Heart right ventricle (tissue), 16 donors: Measurements from ENCODE around the gene SSBP1. TPM values are rescaled to one million over a fixed set of nuclear protein-coding genes. Genes with fewer than 3 reads are reported as not detected.

Experiments used
- ATAC-seq, 8 donors: fragments of 200-7000 bp; cut with Tn5 transposase; one replicate each; pipeline ENCODE4 v1.9.1; 2020; ENCODE audit warnings: mild to moderate bottlenecking in 8 of 8, moderate library complexity in 8 of 8, moderate number of reproducible peaks in 1 of 8
- DNase-seq, 2 donors: peaks; one replicate each; pipeline ENCODE4 v3.0.0-alpha.2; 2020
- H3K27ac ChIP-seq, 10 donors: fragments of 200-600 bp; sonication (generic) in 2 of 10; one replicate each; pipeline versions ENCODE4 v1.5.0 to v1.8.0; 2020 to 2022; ENCODE audit warnings: mild to moderate bottlenecking in 3 of 10
- H3K27me3 ChIP-seq, 7 donors: fragments of 200-600 bp; one replicate each; pipeline ENCODE4 v1.8.0; 2021 to 2022; ENCODE audit warnings: mild to moderate bottlenecking in 2 of 7
- H3K36me3 ChIP-seq, 9 donors: fragments of 200-600 bp; sonication (generic) in 1 of 9; one replicate each; pipeline versions ENCODE4 v1.5.0 to v1.8.0; 2020 to 2022; ENCODE audit warnings: mild to moderate bottlenecking in 2 of 9
- H3K4me1 ChIP-seq, 9 donors: fragments of 200-600 bp; sonication (generic) in 1 of 9; one replicate each; pipeline versions ENCODE4 v1.5.0 to v1.8.0; 2020 to 2022; ENCODE audit warnings: mild to moderate bottlenecking in 4 of 9
- H3K4me3 ChIP-seq, 10 donors: fragments of 200-600 bp; sonication (generic) in 2 of 10; one replicate each; pipeline versions ENCODE4 v1.5.0 to v1.8.0; 2020 to 2022; ENCODE audit warnings: mild to moderate bottlenecking in 7 of 10, moderate library complexity in 2 of 10
- H3K9me3 ChIP-seq, 11 donors: fragments of 200-600 bp in 10 of 11; sonication (generic) in 2 of 11; one replicate each; pipeline versions ENCODE4 v1.5.0 to v1.8.0; 2013 to 2022; ENCODE audit warnings: mild to moderate bottlenecking in 2 of 11, control low read depth in 1 of 11, moderate library complexity in 1 of 11
- CTCF ChIP-seq, 9 donors: fragments of 200-600 bp; sonication (generic) in 2 of 9; IDR thresholded peaks; one replicate each; pipeline versions ENCODE4 v1.5.0 to v1.8.0; 2021 to 2022; ENCODE audit warnings: antibody characterized with exemption in 9 of 9, mild to moderate bottlenecking in 5 of 9, moderate library complexity in 1 of 9
- WGBS, 2 donors: extraction: QIAGEN DNeasy Blood & Tissue Kit; methylation state at CpG; one replicate each; pipeline ENCODE4 v1.1.7; 2013; ENCODE audit warnings: inconsistent platforms in 1 of 2; 5-methylcytosine and 5-hydroxymethylcytosine counted together
- intact Hi-C, 10 donors: fragments of 100-400 bp; cut with DNase I; formaldehyde crosslinking; loops; one replicate each; pipeline versions ENCODE4 v1.11.1 to v1.14.2; 2022
- polyA plus RNA-seq, 2 donors: library from polyadenylated mRNA; stranded (reverse); fragments of 200-250 nt; gene quantifications; one replicate each; pipeline ENCODE4 v1.2.3, GENCODE V29; 2013
- total RNA-seq, 10 donors: library from RNA; stranded (reverse); fragmentation: NEBNext Ultra II Directional in 3 of 10; extraction: Animal tissue kit (Norgen Biotek cat#: 25700) in 3 of 10; gene quantifications; one replicate each; pipeline versions ENCODE4 v1.2.1 to v1.2.4, GENCODE V29; 2021 to 2023
- donor health status: Arrhythmogenic right ventricular cardiomyopathy.
- donor health status: ischemic (EF 13 %, LVEDD 7.1; RV severe dilation, severe dysfunction).
- donor health status: healthy with polysubstance abuse.
- donor health status: DM: no; HTN: yes; CAD: no.
- donor health status: DM: no; HTN: no; CAD: no.
- donor health status: ischemic (EF 25% LVEDD 6.9; RV normal size, moderate dysfunction).
- donor health status: ischemic (EF 25% LVEDD 5.7; RV mildly dilated, moderate dysfunction).
- donor health status: healthy.
- donor health status: DM: yes; HTN: yes; CAD: no.
- donor health status: Ischemic cardiomyopathy.
- donor health status: ischemic (EF 35%, LVEDD 5.7; RV mildly dilated, moderate dysfunction).
- donor health status: nonischemic (EF 11% LVEDD 7.7; RV severe dilation, severe dysfunction).
- donor health status: DM: yes; HTN: yes; CAD: no.
- donor health status: PGD.
- donor health status: ischemic (EF 29% LVEDD 5.4; RV normal size, mild dysfunction).
- donor health status: nonischemic (EF 23%, LVEDD 6.1; RV moderate dilation, normal function).

SSBP1 gene
- total and polyA plus RNA-seq, 12 donors = 97.4 to 256 (median 109) TPM

- intact Hi-C loops = no loop called here
- TF ChIP-seq CTCF (IDR thresholded peaks at IDR 0.05) = no peak
- Histone ChIP-seq H3K4me3 (no peak overlapping the region), H3K9me3 (no peaks in the 10 kb centered on the region), H3K27me3 (no peaks in the 10 kb centered on the region), H3K4me1 (no peaks in the 10 kb centered on the region), H3K36me3 (peaks cover 0 to 36% (median 0%) of the 10 kb centered on the region in 9 donors), H3K27ac (no peak overlapping the region)
- WGBS, 2 donors = 83 to 92% methylated on average over 2 of the region's 2 CpGs
- DNase-seq (no peak), ATAC-seq (no peak)
These were observed 15.6 kb upstream of the SSBP1 start for GRCh38 chr7:141722529-141722928.

- Histone ChIP-seq H3K27me3 (no peaks in the 10 kb centered on the region), H3K4me1 (no peaks in the 10 kb centered on the region), H3K36me3 (peaks cover 0 to 16% (median 0%) of the 10 kb centered on the region in 9 donors), H3K9me3 (no peaks in the 10 kb centered on the region), H3K27ac (no peak overlapping the region), H3K4me3 (no peak overlapping the region)
- TF ChIP-seq CTCF (IDR thresholded peaks at IDR 0.05) = no peak
- DNase-seq (no peak), ATAC-seq (no peak)
- intact Hi-C loops = no loop called here
- 97% methylated on average over 1 of the region's 1 CpG for WGBS, 2 donors
These were observed 9.1 kb upstream of the SSBP1 start for GRCh38 chr7:141729020-141729419.

- no peak for TF ChIP-seq CTCF (IDR thresholded peaks at IDR 0.05)
- Histone ChIP-seq H3K36me3 (peaks cover 0 to 11% (median 0%) of the 10 kb centered on the region in 9 donors), H3K27me3 (no peaks in the 10 kb centered on the region), H3K4me3 (peak overlapping the region in 2 of 10 donors; percentile 6 to 17), H3K27ac (no peak overlapping the region), H3K9me3 (no peaks in the 10 kb centered on the region), H3K4me1 (peaks cover 0 to 1% (median 0%) of the 10 kb centered on the region in 9 donors)
- DNase-seq (peak; percentile 8 to 25), ATAC-seq (peak in 7 of 8 donors; percentile 40 to 83 (median 67))
- intact Hi-C loops = loop anchor here in 4 of 10 donors (5.0 to 10.0 kb wide), 3 partner anchors 59 to 77 kb away; no protein-coding TSS in a partner anchor
- WGBS, 2 donors = 63 to 67% methylated on average over 24 of the region's 24 CpGs
These were observed 6.5 kb upstream of the SSBP1 start for GRCh38 chr7:141731476-141732149.

GRCh38 chr7:141737118-141737835 lies 881 bp upstream of the SSBP1 start:
- Histone ChIP-seq H3K4me3 (peak overlapping the region; percentile 61 to 88 (median 77)), H3K27me3 (no peaks in the 10 kb centered on the region), H3K27ac (peak overlapping the region in 9 of 10 donors; percentile 70 to 89 (median 80)), H3K9me3 (no peaks in the 10 kb centered on the region), H3K36me3 (peaks cover 0 to 32% (median 6%) of the 10 kb centered on the region in 9 donors), H3K4me1 (peaks cover 6 to 35% (median 26%) of the 10 kb centered on the region in 9 donors)
- intact Hi-C loops = loop anchor here in 9 of 10 donors (2.0 to 10.0 kb wide), 6 partner anchors 35 to 85 kb away; partner anchors contain the start of gene DENND11 (in 2 of the 9)
- no peak for TF ChIP-seq CTCF (IDR thresholded peaks at IDR 0.05)
- ATAC-seq (peak in 2 of 8 donors; percentile 20 to 39), DNase-seq (no peak)
- WGBS, 2 donors = 74 to 81% methylated on average over 11 of the region's 11 CpGs
